HepG2 (cell line): ENCODE data around the gene PAX4. TPM values are rescaled to one million over a fixed set of nuclear protein-coding genes. Genes with fewer than 3 reads are reported as not detected.

Experiments
- AGO1 ChIP-seq: fragments of 200-400 bp; formaldehyde crosslinking; IDR thresholded peaks from 2 replicates; pipeline ENCODE4 v1.6.1; 2017; ENCODE audit warnings: mild to moderate bottlenecking, low read depth, low read length, moderate library complexity; ENCODE audit not compliant: poor library complexity, severe bottlenecking
- ARID5B ChIP-seq: IDR thresholded peaks from 2 replicates; pipeline ENCODE4 v1.4.0; 2020; ENCODE audit warnings: mild to moderate bottlenecking, missing genetic modification reagents
- BRF2 ChIP-seq: sonication (generic); formaldehyde crosslinking; IDR thresholded peaks from 2 replicates; pipeline ENCODE4 v1.8.1; 2022; ENCODE audit warnings: mild to moderate bottlenecking, missing genetic modification reagents
- EED ChIP-seq: sonication (generic); formaldehyde crosslinking; IDR thresholded peaks from 2 replicates; pipeline ENCODE4 v1.5.0; 2020; ENCODE audit warnings: mild to moderate bottlenecking, missing genetic modification reagents
- ELK4 ChIP-seq: sonication (generic); formaldehyde crosslinking; IDR thresholded peaks from 2 replicates; pipeline ENCODE4 v1.9.0; 2021; ENCODE audit warnings: missing genetic modification reagents, borderline replicate concordance
- MED1 ChIP-seq: sonication (generic); formaldehyde crosslinking; IDR thresholded peaks from 2 replicates; pipeline ENCODE4 v1.4.0; 2020; ENCODE audit warnings: missing genetic modification reagents
- MLLT10 ChIP-seq: sonication (generic); formaldehyde crosslinking; IDR thresholded peaks from 2 replicates; pipeline ENCODE4 v1.4.0; 2020; ENCODE audit warnings: missing genetic modification reagents
- PHF20 ChIP-seq: sonication (generic); formaldehyde crosslinking; IDR thresholded peaks from 2 replicates; pipeline ENCODE4 v1.5.0; 2020; ENCODE audit warnings: mild to moderate bottlenecking, missing genetic modification reagents
- RBAK ChIP-seq: sonication (generic); formaldehyde crosslinking; IDR thresholded peaks from 2 replicates; pipeline ENCODE4 v1.5.1; 2020; ENCODE audit warnings: mild to moderate bottlenecking, missing genetic modification reagents
- TRIM24 ChIP-seq: sonication (generic); formaldehyde crosslinking; IDR thresholded peaks from 2 replicates; pipeline ENCODE4 v1.8.0; 2022; ENCODE audit warnings: mild to moderate bottlenecking, missing genetic modification reagents
- USF2 ChIP-seq, 2 experiments: sonication (generic) in 1 of 2; formaldehyde crosslinking in 1 of 2; IDR thresholded peaks; 2 replicates each; pipeline versions ENCODE4 v1.5.1 to v1.6.1; 2011 to 2020; ENCODE audit warnings: borderline replicate concordance in 1 of 2, low read depth in 1 of 2, low read length in 1 of 2, mild to moderate bottlenecking in 1 of 2, missing genetic modification reagents in 1 of 2, moderate library complexity in 1 of 2
- ZBTB10 ChIP-seq: sonication (generic); formaldehyde crosslinking; IDR thresholded peaks from 2 replicates; pipeline ENCODE4 v1.4.0; 2020; ENCODE audit warnings: missing genetic modification reagents, borderline replicate concordance
- ZNF124 ChIP-seq: sonication (generic); formaldehyde crosslinking; IDR thresholded peaks from 2 replicates; pipeline ENCODE4 v1.4.0; 2020; ENCODE audit warnings: missing genetic modification reagents
- ZNF34 ChIP-seq: sonication (generic); formaldehyde crosslinking; IDR thresholded peaks from 2 replicates; pipeline ENCODE4 v1.4.0; 2020; ENCODE audit warnings: mild to moderate bottlenecking, missing genetic modification reagents, borderline replicate concordance
- ZNF740 ChIP-seq: sonication (generic); formaldehyde crosslinking; IDR thresholded peaks from 2 replicates; pipeline ENCODE4 v1.4.0; 2020; ENCODE audit warnings: missing genetic modification reagents
- ZNF792 ChIP-seq: IDR thresholded peaks from 2 replicates; pipeline ENCODE4 v1.6.1; 2016
- polyA plus RNA-seq, 8 experiments: library from polyadenylated mRNA; depleted of rRNA in 3 of 8; stranded (reverse) in 7 of 8; unstranded in 1 of 8; fragments of >200 nt; fragmentation: Illumina TruSeq in 4 of 8; extraction: Trizol in 4 of 8; gene quantifications; 2 replicates each; pipeline versions ENCODE4 v1.2.1 to v1.2.3, GENCODE V29; 2011 to 2016; ENCODE audit warnings: low read depth in 4 of 8, missing spikeins in 1 of 8, mixed read lengths in 1 of 8; ENCODE audit not compliant: insufficient read depth in 1 of 8
- total RNA-seq, 5 experiments: library from RNA; depleted of rRNA; stranded (reverse); fragments of >200 nt; fragmentation: Illumina TruSeq; extraction: Trizol; gene quantifications; 2 replicates each; pipeline ENCODE4 v1.2.3, GENCODE V29; 2016; ENCODE audit warnings: low read depth in 1 of 5

PAX4 gene
- total and polyA plus RNA-seq, 2 of the 13 experiments (the other 11 are each of a cell fraction or from before 2014, with no cell fraction given), result not detected

- TF ChIP-seq ZNF740 (CRISPR knock-in tag) (no peak), USF2 (IDR thresholded peaks at IDR 0.05; ENCODE audit: low read depth, low read length) (no peak), USF2 (CRISPR knock-in tag; IDR thresholded peaks at IDR 0.05; ENCODE audit: borderline replicate concordance) (no peak), MLLT10 (CRISPR knock-in tag) (no peak), PHF20 (CRISPR knock-in tag) (peak; percentile 34; the same call in 1 of the 2 replicates), ZBTB10 (CRISPR knock-in tag) (no peak), BRF2 (no peak), ARID5B (0 out of 2 replicates have a peak, but pooled peaks have one; percentile 22), TRIM24 (CRISPR knock-in tag) (no peak), MED1 (CRISPR knock-in tag) (no peak), AGO1 (no peak), ZNF34 (CRISPR knock-in tag) (no peak), ELK4 (CRISPR knock-in tag) (no peak), ZNF124 (CRISPR knock-in tag) (no peak), RBAK (no peak), ZNF792 (CRISPR knock-in tag) (peak; percentile 52; the same call in 1 of the 2 replicates), EED (CRISPR knock-in tag) (no peak)
Observed at GRCh38 chr7:127588697-127589482, 29.1 kb downstream of the PAX4 start (continued).
